GM21619 (cell line): ENCODE results near the gene ATP2B2.

Source experiments
- ATAC-seq: cut with Tn5 transposase; IDR thresholded peaks from one replicate; pipeline ENCODE4 v1.9.1; 2021; ENCODE audit not compliant: unreplicated experiment

The ATP2B2 gene

DNA sequence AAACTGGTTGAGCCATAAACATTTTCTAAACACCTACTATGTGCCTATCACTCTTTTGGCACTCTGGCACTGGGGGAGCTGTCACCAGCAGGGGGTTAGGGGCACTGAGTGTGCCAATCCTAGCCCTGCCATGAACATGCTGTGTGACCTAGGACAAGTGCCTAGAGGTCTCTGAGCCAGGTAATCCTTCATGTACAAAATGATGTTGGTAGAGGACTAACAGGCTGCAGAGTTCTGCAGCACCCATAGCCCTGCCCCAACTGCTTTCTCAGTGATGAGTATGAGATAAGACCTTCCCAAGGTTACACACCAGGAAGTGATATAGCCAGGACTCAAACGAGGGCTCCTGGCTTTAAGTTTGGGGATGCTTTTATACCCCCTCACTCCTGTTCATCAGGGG, 99.6 kb downstream of the ATP2B2 start:
- no peak for ATAC-seq

GRCh38 chr3:10404876-10405275, 100.5 kb downstream of the ATP2B2 start:
- no peak for ATAC-seq

DNA sequence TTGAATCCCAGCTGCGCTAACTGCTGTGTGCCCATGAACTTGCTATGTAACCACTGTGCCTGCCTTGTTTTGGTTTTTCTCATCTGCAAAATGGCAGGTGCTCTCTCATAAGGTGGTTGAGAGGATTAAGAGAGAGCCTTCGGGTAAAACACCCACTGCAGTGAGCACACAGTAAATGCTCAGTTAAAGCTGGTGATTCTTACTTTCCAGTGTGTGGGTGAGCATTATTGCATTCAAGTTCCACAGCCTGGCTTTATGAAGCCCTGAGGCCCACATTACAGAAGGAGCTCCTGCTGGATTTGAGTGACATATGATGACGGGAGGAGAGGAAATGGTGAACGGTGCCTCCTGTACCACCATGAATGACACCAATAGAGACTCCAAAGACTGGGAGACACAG, 101.0 kb downstream of the ATP2B2 start:
- no peak for ATAC-seq

GRCh38 chr3:10401990-10402761, 103.2 kb downstream of the ATP2B2 start:
- no peak for ATAC-seq

DNA sequence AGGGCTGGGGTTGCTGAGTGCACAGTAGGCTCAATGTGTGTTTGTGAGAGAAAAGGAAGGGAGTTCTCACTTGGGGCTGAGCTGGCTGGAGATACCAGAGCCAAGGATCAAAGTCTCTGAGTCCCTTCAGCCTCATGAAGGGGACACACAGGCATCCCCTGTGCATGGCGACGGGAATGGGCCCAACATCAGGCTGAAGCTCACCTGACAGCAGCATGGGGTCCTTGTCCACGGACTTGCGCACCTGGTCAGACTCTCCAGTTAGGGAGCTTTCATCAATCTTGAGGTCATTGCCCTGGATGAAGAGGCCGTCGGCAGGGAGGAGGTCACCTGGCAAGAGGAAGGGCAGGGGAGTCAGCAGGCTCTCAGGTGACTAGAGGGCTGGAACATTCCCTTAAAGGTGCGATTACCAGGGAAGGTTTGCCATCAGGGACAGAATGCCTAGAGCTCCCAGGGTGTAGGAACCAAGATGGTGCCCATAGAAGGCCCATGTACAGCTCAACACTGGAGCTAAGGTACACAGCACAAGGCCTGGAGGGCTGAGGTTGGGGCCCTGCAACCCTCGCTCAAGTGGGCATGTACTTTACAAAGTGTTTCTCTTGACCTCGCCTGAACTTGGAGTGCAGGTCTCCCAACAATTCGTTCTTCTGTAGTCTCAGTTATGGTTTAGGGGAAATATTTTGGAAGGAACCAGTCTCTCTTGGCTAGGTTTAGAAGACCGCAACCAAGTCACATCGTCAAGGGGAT, 104.5 kb downstream of the ATP2B2 start:
- no peak for ATAC-seq

- no peak for ATAC-seq
Observed at GRCh38 chr3:10400050-10400748, 105.2 kb downstream of the ATP2B2 start.

GRCh38 chr3:10399634-10400033, 105.8 kb downstream of the ATP2B2 start:
- no peak for ATAC-seq

DNA sequence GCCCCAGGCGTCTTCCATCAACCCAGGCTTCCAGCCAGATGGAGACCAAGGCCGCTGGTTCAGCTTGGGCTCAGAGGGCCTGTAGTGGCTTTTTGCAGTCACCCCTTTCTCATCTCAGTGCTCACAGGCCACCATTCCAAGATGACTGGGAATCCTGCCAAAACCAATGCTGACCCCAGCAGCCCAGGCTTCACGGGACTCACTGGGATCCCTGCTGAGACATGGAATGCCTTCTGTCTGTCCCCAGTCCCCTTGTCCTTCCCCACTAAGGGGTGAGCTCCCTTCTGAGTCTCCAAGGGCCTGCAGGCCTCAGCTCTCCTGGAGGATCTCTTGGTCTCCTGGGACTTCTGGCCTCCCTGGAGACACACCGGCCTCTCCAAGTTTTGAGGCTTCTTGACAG, 107.0 kb downstream of the ATP2B2 start:
- ATAC-seq = no peak

- ATAC-seq = no peak
Observed at GRCh38 chr3:10397879-10398278, 107.5 kb downstream of the ATP2B2 start.

GRCh38 chr3:10396931-10397330, 108.5 kb downstream of the ATP2B2 start:
- ATAC-seq = no peak

DNA sequence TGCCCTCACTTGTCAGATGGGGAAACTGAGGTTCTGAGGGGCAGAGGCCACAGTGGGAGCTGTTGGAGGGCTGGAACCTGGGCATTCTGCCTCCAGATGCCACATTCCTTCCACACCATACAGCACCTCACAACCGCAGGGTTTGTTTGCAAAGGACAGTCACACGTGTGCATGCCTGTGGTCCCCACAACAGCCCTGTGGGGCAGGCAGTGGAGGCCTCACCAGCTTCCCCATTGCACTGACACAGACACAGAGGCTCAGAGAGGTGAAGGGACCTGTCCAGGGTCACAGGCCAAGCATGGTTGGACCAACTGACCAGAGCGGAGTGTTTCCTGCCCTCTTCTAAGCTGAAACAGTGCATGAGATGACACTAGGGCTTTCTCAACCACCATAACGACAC, 109.3 kb downstream of the ATP2B2 start:
- no peak for ATAC-seq

GRCh38 chr3:10395671-10396070, 109.7 kb downstream of the ATP2B2 start:
- no peak for ATAC-seq

- ATAC-seq = no peak
Observed at GRCh38 chr3:10395196-10395595, 110.2 kb downstream of the ATP2B2 start.

DNA sequence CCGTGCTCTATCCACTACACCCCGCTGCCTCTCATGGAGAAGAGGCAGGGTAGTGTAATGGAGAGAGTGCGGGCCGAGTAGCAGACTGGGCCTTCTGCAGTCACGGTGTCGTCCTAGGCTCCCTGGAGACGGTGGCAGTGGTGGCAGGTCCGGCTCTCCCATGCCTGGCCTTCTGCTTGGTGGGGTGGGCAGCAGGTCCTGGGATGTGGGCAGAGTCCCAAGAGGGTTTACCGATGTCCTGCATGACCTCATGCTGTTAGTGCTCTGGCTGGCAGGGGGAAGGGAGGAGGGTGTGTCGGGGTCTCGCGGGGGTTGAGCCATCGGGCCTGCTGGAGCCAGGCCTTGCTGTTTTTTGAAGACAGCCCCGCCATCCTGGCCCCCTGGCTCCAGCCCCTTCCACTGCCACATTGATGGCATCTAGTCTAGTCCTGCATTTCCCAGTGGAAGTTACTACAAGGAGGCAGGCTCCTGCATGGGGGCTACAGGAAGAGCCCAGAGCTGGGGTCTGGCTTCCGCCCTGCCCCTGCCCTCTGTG, 110.8 kb downstream of the ATP2B2 start:
- no peak for ATAC-seq

- no peak for ATAC-seq
Observed at GRCh38 chr3:10393514-10393913, 111.9 kb downstream of the ATP2B2 start.

GRCh38 chr3:10392906-10393461, 112.4 kb downstream of the ATP2B2 start:
- ATAC-seq = no peak

DNA sequence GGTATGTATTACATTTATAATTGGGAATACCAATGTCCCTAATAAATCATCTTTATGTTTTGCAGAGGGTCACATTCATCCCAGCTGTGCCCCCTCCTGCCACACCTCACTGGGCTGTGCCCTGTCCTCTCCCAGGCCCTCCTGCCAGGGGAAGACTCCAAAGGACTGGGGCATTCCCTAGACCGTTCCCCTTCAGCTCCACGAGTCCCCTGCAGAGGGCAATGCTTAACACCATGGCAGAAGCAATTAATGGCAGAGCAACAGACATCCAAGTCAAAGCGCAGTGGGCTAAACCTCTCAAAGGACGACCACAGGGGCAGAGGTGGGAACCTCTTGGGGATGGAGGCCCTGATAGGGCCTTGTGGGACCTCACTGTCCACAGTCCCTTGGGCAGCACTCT, 113.1 kb downstream of the ATP2B2 start:
- no peak for ATAC-seq

DNA sequence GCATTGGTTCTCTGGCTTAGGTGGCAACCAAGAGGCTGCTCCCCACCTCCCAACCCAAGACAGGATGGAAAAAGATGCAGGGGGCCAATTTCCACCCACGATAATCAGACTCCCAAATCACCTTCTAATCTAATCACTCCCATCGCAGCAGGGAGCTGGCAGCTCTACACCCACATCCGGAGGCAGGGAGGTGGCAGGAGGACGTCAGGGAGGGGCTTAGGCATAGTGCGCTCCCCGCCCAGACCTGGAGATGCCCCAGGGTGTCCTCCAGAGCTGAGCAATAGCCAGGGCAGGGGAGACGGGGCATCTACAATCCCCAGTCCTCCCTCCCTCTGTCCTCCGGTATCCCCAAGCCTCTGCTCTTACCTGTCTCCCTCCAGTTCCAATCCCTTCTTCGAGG, 114.0 kb downstream of the ATP2B2 start:
- no peak for ATAC-seq

GRCh38 chr3:10390641-10391373, 114.6 kb downstream of the ATP2B2 start:
- no peak for ATAC-seq

DNA sequence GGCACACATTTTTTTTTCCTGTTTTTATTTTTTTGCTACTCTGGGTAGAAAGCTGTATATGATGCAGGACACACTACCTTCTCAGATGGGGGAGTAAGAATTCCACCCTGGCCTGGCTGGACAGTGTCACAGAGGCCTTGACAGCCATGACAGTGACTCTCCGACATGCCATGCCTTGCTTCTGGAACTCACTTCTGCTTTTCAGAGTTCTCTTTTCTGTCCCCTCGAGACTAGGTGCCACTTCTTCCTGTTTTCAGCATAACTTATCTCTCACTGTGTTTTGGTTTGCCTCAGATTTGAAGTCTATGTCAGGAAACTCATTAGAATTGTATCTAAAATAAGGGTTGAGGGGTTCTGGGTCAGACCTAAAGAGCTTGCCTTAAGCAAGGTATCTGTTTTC, 115.4 kb downstream of the ATP2B2 start:
- ATAC-seq = peak; percentile 81

GRCh38 chr3:10389339-10389738, 116.0 kb downstream of the ATP2B2 start:
- ATAC-seq = no peak
